ENCODE results near the gene C1GALT1C1L. TPM values are rescaled to one million over a fixed set of nuclear protein-coding genes. Genes with fewer than 3 reads are reported as not detected.

Gene C1GALT1C1L
- total and polyA plus RNA-seq, 4 donors: 0.39 to 1.4 (median 0.50) TPM

GRCh38 chr2:43675646-43676321 lies 445 bp downstream of the C1GALT1C1L start:
- H3K4me3 ChIP-seq: peak overlapping the region; percentile 41
- ATAC-seq (ENCODE audit: insufficient read depth, low FRiP score) (no peak), DNase-seq (no peak)
- H3K9ac ChIP-seq (ENCODE audit: insufficient read depth in 1 of 2, low read length in 2 of 2): peak overlapping the region; percentile 53 to 63
- H3K36me3 ChIP-seq (ENCODE audit: control insufficient read depth in 4 of 4, insufficient read depth in 4 of 4, low read length in 4 of 4): peaks cover 0 to 13% (median 2%) of the 10 kb centered on the region in 4 donors
- H3K4me1 ChIP-seq (ENCODE audit: control insufficient read depth in 5 of 5, insufficient read depth in 5 of 5, low read length in 5 of 5): peaks cover 0 to 4% (median 3%) of the 10 kb centered on the region in 5 donors
- no peak for TF ChIP-seq CTCF (IDR thresholded peaks at IDR 0.05; ENCODE audit: control extremely low read depth, extremely low read depth)
- no peak overlapping the region for H3K27ac ChIP-seq (ENCODE audit: low read depth in 1 of 2, low read length in 1 of 2)
- H3K9me3 ChIP-seq (ENCODE audit: control insufficient read depth in 4 of 4, insufficient read depth in 3 of 4, low read length in 3 of 4): peaks cover 0 to 4% (median 0%) of the 10 kb centered on the region in 4 donors
- no peaks in the 10 kb centered on the region for H3K27me3 ChIP-seq (ENCODE audit: control insufficient read depth in 3 of 3, insufficient read depth in 3 of 3, low read length in 2 of 3)
- 62 to 63% methylated on average over 14 of the region's 14 CpGs for WGBS, 2 donors

GRCh38 chr2:43657241-43657640 lies 19.0 kb downstream of the C1GALT1C1L start:
- no peak overlapping the region for H3K27ac ChIP-seq (ENCODE audit: low read depth in 1 of 2, low read length in 1 of 2)
- 95 to 97% methylated on average over 3 of the region's 3 CpGs for WGBS, 2 donors

GRCh38 chr2:43653506-43653905 lies 22.7 kb downstream of the C1GALT1C1L start:
- no peak overlapping the region for H3K4me3 ChIP-seq
- no peak overlapping the region for H3K27ac ChIP-seq (ENCODE audit: low read depth in 1 of 2, low read length in 1 of 2)
- peaks cover 0 to 25% (median 10%) of the 10 kb centered on the region in 4 donors for H3K36me3 ChIP-seq (ENCODE audit: control insufficient read depth in 4 of 4, insufficient read depth in 4 of 4, low read length in 4 of 4)
- WGBS, 2 donors: 46 to 64% methylated on average over 2 of the region's 2 CpGs
- ATAC-seq (ENCODE audit: insufficient read depth, low FRiP score): no peak
- H3K9ac ChIP-seq (ENCODE audit: insufficient read depth in 1 of 2, low read length in 2 of 2): no peak overlapping the region
- peaks cover 0 to 4% (median 0%) of the 10 kb centered on the region in 4 donors for H3K9me3 ChIP-seq (ENCODE audit: control insufficient read depth in 4 of 4, insufficient read depth in 3 of 4, low read length in 3 of 4)
- H3K4me1 ChIP-seq (ENCODE audit: control insufficient read depth in 5 of 5, insufficient read depth in 5 of 5, low read length in 5 of 5): peaks cover 0 to 14% (median 7%) of the 10 kb centered on the region in 5 donors
- TF ChIP-seq CTCF (IDR thresholded peaks at IDR 0.05; ENCODE audit: control extremely low read depth, extremely low read depth): no peak
- H3K27me3 ChIP-seq (ENCODE audit: control insufficient read depth in 3 of 3, insufficient read depth in 3 of 3, low read length in 2 of 3): no peaks in the 10 kb centered on the region
- no peak for DNase-seq

More at GRCh38 chr2:43657241-43657640, 19.0 kb downstream of the C1GALT1C1L start:
- H3K4me3 ChIP-seq: no peak overlapping the region
- peaks cover 0 to 2% (median 0%) of the 10 kb centered on the region in 5 donors for H3K4me1 ChIP-seq (ENCODE audit: control insufficient read depth in 5 of 5, insufficient read depth in 5 of 5, low read length in 5 of 5)
- H3K36me3 ChIP-seq (ENCODE audit: control insufficient read depth in 4 of 4, insufficient read depth in 4 of 4, low read length in 4 of 4): peaks cover 0 to 31% (median 10%) of the 10 kb centered on the region in 4 donors
- H3K27me3 ChIP-seq (ENCODE audit: control insufficient read depth in 3 of 3, insufficient read depth in 3 of 3, low read length in 2 of 3): no peaks in the 10 kb centered on the region
- H3K9ac ChIP-seq (ENCODE audit: insufficient read depth in 1 of 2, low read length in 2 of 2): no peak overlapping the region
- ATAC-seq (ENCODE audit: insufficient read depth, low FRiP score): no peak
- DNase-seq: no peak
- no peak for TF ChIP-seq CTCF (IDR thresholded peaks at IDR 0.05; ENCODE audit: control extremely low read depth, extremely low read depth)
- peaks cover 0 to 5% (median under 1%) of the 10 kb centered on the region in 4 donors for H3K9me3 ChIP-seq (ENCODE audit: control insufficient read depth in 4 of 4, insufficient read depth in 3 of 4, low read length in 3 of 4)

All from lung (tissue), 12 donors.